K562 (cell line): ENCODE measurements around the gene SLC26A5. TPM values are rescaled to one million over a fixed set of nuclear protein-coding genes. Genes with fewer than 3 reads are reported as not detected.

Source experiments
- ATAC-seq: fragments of 200-7000 bp; cut with Tn5 transposase; 3 replicates; pipeline ENCODE4 v1.9.1; 2020; ENCODE audit warnings: moderate library complexity
- BruUV-seq: library from RNA; stranded (reverse); fragments of 400-500 nt; replicated peaks from 2 replicates; lab custom pipeline; 2021; lab: Mats Ljungman, UMichigan
- CTCF ChIA-PET: fragments of 300-600 bp; formaldehyde crosslinking; extraction: SDS; loops from one replicate; lab custom pipeline; 2021; ENCODE audit warnings: low intra/inter-chr PET ratio; lab: Yijun Ruan, JAX
- POLR2A ChIA-PET: fragments of 300-600, 350-650 bp; sonication (Branson Sonifier 250); formaldehyde crosslinking; extraction: SDS; loops from one replicate; lab custom pipeline; 2021; ENCODE audit warnings: antibody characterized with exemption, inconsistent platforms; lab: Yijun Ruan, JAX
- DNase-seq, 4 experiments: peaks; one replicate each; pipeline versions ENCODE4 v3.0.0 to v3.0.0-alpha.2; 2011 to 2018; ENCODE audit warnings: low spot score in 3 of 4, mixed read lengths in 3 of 4; ENCODE audit errors: extremely low read depth in 1 of 4
- FAIRE-seq: peaks from 2 replicates; lab custom pipeline; 2011; peaks lifted over from hg19 to GRCh38; lab: Jason Lieb, UNC
- H2AFZ ChIP-seq: 2 replicates; pipeline ENCODE4 v1.6.0; 2011; ENCODE audit warnings: low read depth, low read length, control low read depth, inconsistent platforms
- H3K27ac ChIP-seq: fragments of 200-600 bp; 3 replicates; pipeline ENCODE4 v1.8.0; 2011; ENCODE audit warnings: low read depth, mild to moderate bottlenecking, control low read depth, inconsistent platforms, low read length, moderate library complexity, mixed read lengths; ENCODE audit errors: extremely low read depth
- H3K27me3 ChIP-seq, 2 experiments: fragments of 300-600 bp in 1 of 2; 2 replicates in 1 of 2; 3 replicates in 1 of 2; pipeline versions ENCODE4 v1.6.0 to v1.8.0; 2011; ENCODE audit warnings: inconsistent platforms in 2 of 2, low read length in 2 of 2, mild to moderate bottlenecking in 1 of 2, mixed read lengths in 1 of 2, moderate library complexity in 1 of 2; ENCODE audit not compliant: control insufficient read depth in 2 of 2, insufficient read depth in 2 of 2
- H3K36me3 ChIP-seq: fragments of 300-600 bp; 3 replicates; pipeline ENCODE4 v1.8.0; 2011; ENCODE audit warnings: mild to moderate bottlenecking, low read length, inconsistent platforms; ENCODE audit not compliant: control insufficient read depth, insufficient read depth
- H3K4me1 ChIP-seq, 2 experiments: fragments of 200-600 bp in 1 of 2; replicated peaks in 1 of 2; 2 replicates in 1 of 2; 3 replicates in 1 of 2; pipeline versions ENCODE4 v1.5.1 to v1.8.0; 2011; ENCODE audit warnings: inconsistent platforms in 2 of 2, low read length in 2 of 2, mild to moderate bottlenecking in 1 of 2, mixed read lengths in 1 of 2, moderate library complexity in 1 of 2; ENCODE audit not compliant: control insufficient read depth in 2 of 2, insufficient read depth in 2 of 2
- H3K4me2 ChIP-seq: 2 replicates; pipeline ENCODE4 v1.6.1; 2011; ENCODE audit warnings: low read length, control low read depth, inconsistent platforms, mixed read lengths; ENCODE audit not compliant: insufficient read depth
- H3K4me3 ChIP-seq: fragments of 200-600 bp; sonication (generic), shearing (Covaris generic); 2 replicates; pipeline ENCODE4 v1.5.1; 2016; ENCODE audit warnings: control low read depth, inconsistent platforms
- H3K79me2 ChIP-seq: fragments of 200-600 bp; 3 replicates; pipeline ENCODE4 v1.8.0; 2011; ENCODE audit warnings: low read length, inconsistent platforms; ENCODE audit not compliant: control insufficient read depth, insufficient read depth
- H3K9ac ChIP-seq, 2 experiments: 2 replicates each; pipeline versions ENCODE4 v1.6.0 to v1.6.1; 2011; ENCODE audit warnings: low read depth in 2 of 2, low read length in 2 of 2, control low read depth in 1 of 2, inconsistent platforms in 1 of 2, mild to moderate bottlenecking in 1 of 2, mixed read lengths in 1 of 2; ENCODE audit not compliant: insufficient read depth in 1 of 2
- H3K9me1 ChIP-seq: one replicate; pipeline ENCODE4 v1.6.0; 2011; ENCODE audit warnings: inconsistent platforms, mild to moderate bottlenecking, low read length, moderate library complexity; ENCODE audit not compliant: control insufficient read depth, insufficient read depth
- H3K9me3 ChIP-seq: replicated peaks from 2 replicates; pipeline ENCODE4 v1.5.1; 2011; ENCODE audit warnings: low read depth, low read length, inconsistent platforms; ENCODE audit not compliant: control insufficient read depth, insufficient read depth
- H4K20me1 ChIP-seq: replicated peaks from 2 replicates; pipeline ENCODE4 v1.6.1; 2011; ENCODE audit warnings: low read length, inconsistent platforms, mixed read lengths; ENCODE audit not compliant: control insufficient read depth, insufficient read depth
- CBX5 ChIP-seq: IDR thresholded peaks from 2 replicates; pipeline ENCODE4 v1.6.1; 2014; ENCODE audit warnings: low read depth, borderline replicate concordance
- CREB5 ChIP-seq: fragments of 250-450 bp; sonication (Bioruptor Pico); IDR thresholded peaks from 2 replicates; pipeline ENCODE4 v1.5.0; 2020; ENCODE audit warnings: mild to moderate bottlenecking
- EGR1 ChIP-seq: fragments of 450-650 bp; conservative IDR thresholded peaks from 2 replicates; pipeline ENCODE4 v1.6.1; 2017; ENCODE audit warnings: mild to moderate bottlenecking
- EP400 ChIP-seq: fragments of 450-650 bp; IDR thresholded peaks from 2 replicates; pipeline ENCODE4 v1.6.1; 2017; ENCODE audit warnings: antibody characterized with exemption, mild to moderate bottlenecking, moderate library complexity
- FOS ChIP-seq: IDR thresholded peaks from 3 replicates; pipeline ENCODE4 v1.6.1; 2011; ENCODE audit not compliant: insufficient read length; ENCODE audit errors: extremely low read depth
- FOXK1 ChIP-seq: sonication (generic); formaldehyde crosslinking; IDR thresholded peaks from 2 replicates; pipeline ENCODE4 v1.8.0; 2022; ENCODE audit warnings: missing genetic modification reagents, mild to moderate bottlenecking, borderline replicate concordance
- HNRNPK ChIP-seq: fragments of 200-400 bp; formaldehyde crosslinking; IDR thresholded peaks from one replicate; pipeline ENCODE4 v1.6.1; 2018; ENCODE audit warnings: mild to moderate bottlenecking, low read depth, low read length; ENCODE audit not compliant: poor library complexity, severe bottlenecking
- NFATC3 ChIP-seq: fragments of 450-650 bp; IDR thresholded peaks from 2 replicates; pipeline ENCODE4 v1.6.1; 2017; ENCODE audit warnings: mild to moderate bottlenecking
- PATZ1 ChIP-seq: fragments of 250-450 bp; sonication (Bioruptor Pico); IDR thresholded peaks from 2 replicates; pipeline ENCODE4 v1.5.0; 2020; ENCODE audit warnings: mild to moderate bottlenecking, borderline replicate concordance
- PREB ChIP-seq: sonication (generic); formaldehyde crosslinking; IDR thresholded peaks from 2 replicates; pipeline ENCODE4 v1.8.1; 2023; ENCODE audit warnings: mild to moderate bottlenecking, missing genetic modification reagents
- RNF2 ChIP-seq: sonication (generic); IDR thresholded peaks from 2 replicates; pipeline ENCODE4 v1.6.1; 2016
- SUPT5H ChIP-seq: fragments of 450-650 bp; IDR thresholded peaks from 2 replicates; pipeline ENCODE4 v1.6.1; 2016
- ZNF311 ChIP-seq: fragments of 250-450 bp; sonication (Bioruptor Pico); IDR thresholded peaks from 2 replicates; pipeline ENCODE4 v1.4.0; 2020; ENCODE audit warnings: mild to moderate bottlenecking, moderate library complexity
- ZNF589 ChIP-seq: fragments of 200-800 bp; sonication (Bioruptor generic); IDR thresholded peaks from 2 replicates; pipeline ENCODE4 v1.6.1; 2016; ENCODE audit warnings: low read depth, missing genetic modification characterization, missing compliant biosample characterization
- ZNF592 ChIP-seq: fragments of 450-650 bp; IDR thresholded peaks from 2 replicates; pipeline ENCODE4 v1.6.1; 2017; ENCODE audit warnings: antibody characterized with exemption, mild to moderate bottlenecking
- WGBS: fragments of 100-300 bp; shearing (Covaris generic); methylation state at CpG from one replicate; pipeline ENCODE4 v1.1.6; 2016; ENCODE audit warnings: low coverage, mixed read lengths; ENCODE audit not compliant: insufficient coverage; ENCODE audit errors: missing lambda C conversion rate; 5-methylcytosine and 5-hydroxymethylcytosine counted together
- in situ Hi-C: fragments of 300-500 bp; cut with MboI; formaldehyde crosslinking; loops from 4 replicates; pipeline ENCODE4 v1.15.0; 2018; ENCODE audit warnings: inconsistent platforms, mixed read lengths
- intact Hi-C: fragments of 100-400 bp; cut with micrococcal nuclease; formaldehyde crosslinking; loops from 2 replicates; pipeline ENCODE4 v1.14.2; 2022
- polyA plus RNA-seq, 8 experiments: library from polyadenylated mRNA; depleted of rRNA in 4 of 8; stranded (reverse) in 5 of 8; unstranded in 3 of 8; fragments of >200 nt; fragmentation: Nextera tagmentation in 2 of 8; fragmentation: Illumina TruSeq in 1 of 8; extraction: Ambion mirVana in 2 of 8; extraction: Trizol in 1 of 8; gene quantifications; 2 replicates each; pipeline versions ENCODE4 v1.2.1 to v1.2.3, GENCODE V29; 2011 to 2014; ENCODE audit warnings: inconsistent platforms in 1 of 8, missing spikeins in 1 of 8
- total RNA-seq, 7 experiments: library from RNA; depleted of rRNA in 6 of 7; stranded (reverse); fragments of >200 nt in 6 of 7; fragmentation: Illumina TruSeq in 2 of 7; extraction: Trizol in 2 of 7; gene quantifications; 2 replicates each; pipeline versions ENCODE4 v1.2.1 to v1.2.3, GENCODE V29; 2011 to 2021; ENCODE audit warnings: low replicate concordance in 1 of 7

SLC26A5 gene
- total and polyA plus RNA-seq, 9 of the 15 experiments (the other 6 are each of a cell fraction or from before 2014, with no cell fraction given): not detected

GRCh38 chr7:103412151-103412550, 33.9 kb downstream of the SLC26A5 start:
- H3K9ac ChIP-seq: no peak overlapping the region
- no peak overlapping the region for H3K27ac ChIP-seq
- intact Hi-C loops (no loop called here), in situ Hi-C loops (no loop called here)
- ChIA-PET POLR2A (no interaction called here), CTCF (no interaction called here)
- H3K4me2 ChIP-seq: no peak overlapping the region
- no peaks in the 10 kb centered on the region; a peak in 1 of 5 replicates for H3K4me1 ChIP-seq
- no peak for DNase-seq
- H3K79me2 ChIP-seq: no peaks in the 10 kb centered on the region
- H3K27me3 ChIP-seq: no peaks in the 10 kb centered on the region
- no peak overlapping the region for H2AFZ ChIP-seq
- 0 out of 2 replicates have a peak, but pooled peaks cover 3% of the 10 kb centered on the region for H3K9me3 ChIP-seq
- 24% methylated on average over 1 of the region's 1 CpG for WGBS
- no peak overlapping the region for H3K4me3 ChIP-seq
- ATAC-seq: no peak
- H3K36me3 ChIP-seq: no peaks in the 10 kb centered on the region
- no peaks in the 10 kb centered on the region for H3K9me1 ChIP-seq
- FAIRE-seq: no peak
- no TSS peak for BruUV-seq
- H4K20me1 ChIP-seq: no peaks in the 10 kb centered on the region
- TF ChIP-seq RNF2: no peak
- no peak for TF ChIP-seq HNRNPK
- no peak for TF ChIP-seq PATZ1
- TF ChIP-seq SUPT5H: no peak
- TF ChIP-seq ZNF589: no peak
- no peak for TF ChIP-seq ZNF592
- TF ChIP-seq NFATC3: no peak
- no peak for TF ChIP-seq CBX5
- no peak for TF ChIP-seq EGR1
- no peak for TF ChIP-seq ZNF311 (CRISPR knock-in tag)
- no peak for TF ChIP-seq EP400
- no peak for TF ChIP-seq FOXK1 (CRISPR knock-in tag)
- TF ChIP-seq FOS: no peak
- no peak for TF ChIP-seq CREB5 (CRISPR knock-in tag)
- TF ChIP-seq PREB (CRISPR knock-in tag): no peak
